OCI-LY7 (cell line): Measurements from ENCODE around the gene COL23A1. TPM values are rescaled to one million over a fixed set of nuclear protein-coding genes. Genes with fewer than 3 reads are reported as not detected.

ENCODE experiments used
- BruUV-seq: library from RNA; stranded (reverse); fragments of 400-500 nt; replicated peaks from 2 replicates; lab custom pipeline; 2021; lab: Mats Ljungman, UMichigan
- CTCF ChIA-PET: fragments of 300-600 bp; sonication (Branson Sonifier 250); formaldehyde crosslinking; loops from one replicate; lab custom pipeline; 2022; ENCODE audit warnings: antibody characterized with exemption; ENCODE audit not compliant: unreplicated experiment; lab: Charles Lee
- POLR2A ChIA-PET: fragments of 300-600 bp; sonication (Branson Sonifier 250); formaldehyde crosslinking; loops from one replicate; lab custom pipeline; 2022; ENCODE audit warnings: antibody characterized with exemption; lab: Charles Lee
- DNase-seq: peaks from one replicate; pipeline ENCODE4 v3.0.0-alpha.2; 2015; ENCODE audit warnings: low spot score
- H2AFZ ChIP-seq: fragments of 200-600 bp; sonication (generic), shearing (Covaris generic); 2 replicates; pipeline ENCODE4 v1.6.1; 2014; ENCODE audit warnings: mild to moderate bottlenecking, antibody characterized with exemption, low read length, moderate library complexity
- H3K27ac ChIP-seq: fragments of 200-600 bp; sonication (generic); 2 replicates; pipeline ENCODE4 v1.5.1; 2014; ENCODE audit warnings: mixed run types, low read depth, mild to moderate bottlenecking, moderate library complexity, low read length, inconsistent platforms; ENCODE audit not compliant: poor library complexity, severe bottlenecking
- H3K36me3 ChIP-seq: fragments of 200-600 bp; sonication (generic); 2 replicates; pipeline ENCODE4 v1.6.1; 2014; ENCODE audit warnings: mild to moderate bottlenecking, antibody characterized with exemption, low read length, moderate library complexity, mixed read lengths; ENCODE audit not compliant: insufficient read depth
- H3K4me1 ChIP-seq: fragments of 200-600 bp; sonication (generic); 2 replicates; pipeline ENCODE4 v1.5.1; 2014; ENCODE audit warnings: mild to moderate bottlenecking, low read length; ENCODE audit not compliant: insufficient read depth, poor library complexity, severe bottlenecking
- H3K4me2 ChIP-seq: fragments of 200-600 bp; sonication (generic); 2 replicates; pipeline ENCODE4 v1.6.1; 2014; ENCODE audit warnings: mild to moderate bottlenecking, low read length
- H3K4me3 ChIP-seq: fragments of 200-600 bp; sonication (generic); 2 replicates; pipeline ENCODE4 v1.5.1; 2014; ENCODE audit warnings: mild to moderate bottlenecking, low read depth, low read length; ENCODE audit not compliant: poor library complexity, severe bottlenecking
- H3K79me2 ChIP-seq: fragments of 200-600 bp; sonication (generic); 2 replicates; pipeline ENCODE4 v1.6.1; 2016; ENCODE audit warnings: low read depth, mild to moderate bottlenecking, low read length, moderate library complexity, mixed read lengths; ENCODE audit not compliant: insufficient read depth
- H3K9me2 ChIP-seq: fragments of 200-600 bp; sonication (generic); 2 replicates; pipeline ENCODE4 v1.6.1; 2016; ENCODE audit warnings: mild to moderate bottlenecking, low read length, mixed read lengths; ENCODE audit not compliant: insufficient read depth
- H3K9me3 ChIP-seq: fragments of 200-600 bp; sonication (generic); 2 replicates; pipeline ENCODE4 v1.6.1; 2014; ENCODE audit warnings: mild to moderate bottlenecking, mixed run types, low read length, mixed read lengths
- H4K20me1 ChIP-seq: fragments of 200-600 bp; sonication (generic); 2 replicates; pipeline ENCODE4 v1.6.1; 2014; ENCODE audit warnings: mild to moderate bottlenecking, antibody characterized with exemption, low read length, moderate library complexity, mixed read lengths; ENCODE audit not compliant: insufficient read depth
- CTCF ChIP-seq: fragments of 200-600 bp; sonication (generic); conservative IDR thresholded peaks from 2 replicates; pipeline ENCODE4 v1.5.1; 2014; ENCODE audit warnings: mild to moderate bottlenecking, antibody characterized with exemption, low read length, moderate library complexity, mixed read lengths
- EZH2phosphoT487 ChIP-seq: fragments of 200-600 bp; sonication (generic); IDR thresholded peaks from 2 replicates; pipeline ENCODE4 v1.6.1; 2018; ENCODE audit warnings: low read depth, borderline replicate concordance, mild to moderate bottlenecking, mixed run types, antibody characterized with exemption, low read length, moderate library complexity, mixed read lengths
- intact Hi-C: fragments of 100-400 bp; cut with micrococcal nuclease; formaldehyde crosslinking; loops from one replicate; pipeline ENCODE4 v1.10.0; 2022; ENCODE audit not compliant: unreplicated experiment
- total RNA-seq, 2 experiments: library from RNA; depleted of rRNA in 1 of 2; stranded (reverse); fragments of >200 nt in 1 of 2; shearing (Covaris generic) in 1 of 2; gene quantifications; 2 replicates each; pipeline ENCODE4 v1.2.3, GENCODE V29; 2014 to 2022

Gene COL23A1
- total RNA-seq, 2 experiments from 2014 or later: 0.53 TPM; not detected in 1

GRCh38 chr5:178245389-178245788 lies 344.8 kb downstream of the COL23A1 start:
- Histone ChIP-seq H4K20me1 (no peaks in the 10 kb centered on the region), H3K9me2 (no peaks in the 10 kb centered on the region), H3K79me2 (no peaks in the 10 kb centered on the region), H3K4me3 (no peak overlapping the region), H3K9me3 (no peaks in the 10 kb centered on the region), H3K36me3 (no peaks in the 10 kb centered on the region), H3K4me1 (peaks cover 17% of the 10 kb centered on the region), H2AFZ (no peak overlapping the region), H3K27ac (no peak overlapping the region), H3K4me2 (no peak overlapping the region)
- TF ChIP-seq EZH2phosphoT487 (no peak), CTCF (no peak)
- no peak for DNase-seq
- CTCF ChIA-PET: no interaction called here
- intact Hi-C loops: no loop called here
- BruUV-seq: no TSS peak
- POLR2A ChIA-PET: no interaction called here

- no peaks in the 10 kb centered on the region for H3K79me2 ChIP-seq
- BruUV-seq: no TSS peak
- H3K36me3 ChIP-seq: no peaks in the 10 kb centered on the region
- H4K20me1 ChIP-seq: no peaks in the 10 kb centered on the region
- H2AFZ ChIP-seq: no peak overlapping the region
- no peak overlapping the region for H3K27ac ChIP-seq
- no peak overlapping the region for H3K4me3 ChIP-seq
- H3K4me2 ChIP-seq: no peak overlapping the region
- DNase-seq: no peak
- intact Hi-C loops: no loop called here
- ChIA-PET POLR2A (no interaction called here), CTCF (no interaction called here)
- peaks cover 17% of the 10 kb centered on the region for H3K4me1 ChIP-seq
- TF ChIP-seq EZH2phosphoT487: no peak
- TF ChIP-seq CTCF: no peak
- H3K9me2 ChIP-seq: no peaks in the 10 kb centered on the region
- no peaks in the 10 kb centered on the region for H3K9me3 ChIP-seq
Measured at GRCh38 chr5:178244576-178244975, 345.6 kb downstream of the COL23A1 start.

GRCh38 chr5:178242416-178242815 lies 347.8 kb downstream of the COL23A1 start:
- no TSS peak for BruUV-seq
- H3K79me2 ChIP-seq: no peaks in the 10 kb centered on the region
- POLR2A ChIA-PET: no interaction called here

More at GRCh38 chr5:178242416-178242815, 347.8 kb downstream of the COL23A1 start:
- no peak overlapping the region for H2AFZ ChIP-seq
- no peaks in the 10 kb centered on the region for H4K20me1 ChIP-seq
- no peaks in the 10 kb centered on the region for H3K9me2 ChIP-seq
- TF ChIP-seq CTCF: no peak
- H3K9me3 ChIP-seq: no peaks in the 10 kb centered on the region
- CTCF ChIA-PET: no interaction called here
- no peak overlapping the region for H3K4me2 ChIP-seq
- H3K36me3 ChIP-seq: no peaks in the 10 kb centered on the region
- intact Hi-C loops: no loop called here
- no peak overlapping the region for H3K4me3 ChIP-seq
- peaks cover 34% of the 10 kb centered on the region for H3K4me1 ChIP-seq
- no peak overlapping the region for H3K27ac ChIP-seq
- no peak for DNase-seq
